Neuronal stem cell (in vitro differentiated cells): ENCODE results near the gene DSC2.

ENCODE experiments used
- DNase-seq: peaks from one replicate; pipeline ENCODE4 v3.0.0-alpha.2; 2013; ENCODE audit warnings: low spot score
- H2AFZ ChIP-seq: one replicate; pipeline ENCODE4 v1.6.1; 2013; ENCODE audit warnings: mild to moderate bottlenecking, low read length, inconsistent platforms
- H2AK5ac ChIP-seq: 2 replicates; pipeline ENCODE4 v1.6.1; 2013; ENCODE audit warnings: low read depth, mild to moderate bottlenecking, inconsistent platforms, low read length, moderate library complexity, mixed read lengths
- H2BK120ac ChIP-seq: 2 replicates; pipeline ENCODE4 v1.6.1; 2013; ENCODE audit warnings: low read depth, mild to moderate bottlenecking, inconsistent platforms, low read length, moderate library complexity, mixed read lengths
- H2BK12ac ChIP-seq: one replicate; pipeline ENCODE4 v1.6.1; 2013; ENCODE audit warnings: low read length, inconsistent platforms
- H2BK15ac ChIP-seq: 2 replicates; pipeline ENCODE4 v1.6.1; 2013; ENCODE audit warnings: mild to moderate bottlenecking, low read length, inconsistent platforms, mixed read lengths
- H2BK5ac ChIP-seq: one replicate; pipeline ENCODE4 v1.6.1; 2013; ENCODE audit warnings: inconsistent platforms, mild to moderate bottlenecking, low read length, moderate library complexity
- H3K14ac ChIP-seq: one replicate; pipeline ENCODE4 v1.6.1; 2013; ENCODE audit warnings: low read length, inconsistent platforms
- H3K18ac ChIP-seq: 2 replicates; pipeline ENCODE4 v1.6.1; 2013; ENCODE audit warnings: low read length, inconsistent platforms
- H3K23ac ChIP-seq: 2 replicates; pipeline ENCODE4 v1.6.1; 2013; ENCODE audit warnings: low read depth, mild to moderate bottlenecking, mixed read lengths, low read length, inconsistent platforms; ENCODE audit not compliant: poor library complexity
- H3K27ac ChIP-seq: replicated peaks from 3 replicates; pipeline ENCODE4 v1.5.1; 2013; ENCODE audit warnings: low read length, inconsistent platforms
- H3K27me3 ChIP-seq, 3 experiments: 2 replicates each; pipeline ENCODE4 v1.6.1; 2013; ENCODE audit warnings: low read length in 3 of 3, mild to moderate bottlenecking in 2 of 3, inconsistent platforms in 1 of 3, low read depth in 1 of 3, mixed read lengths in 1 of 3, moderate library complexity in 1 of 3; ENCODE audit not compliant: control insufficient read depth in 3 of 3, insufficient read depth in 3 of 3
- H3K36me3 ChIP-seq, 2 donors: replicated peaks in 1 of 2; 2 replicates each; pipeline ENCODE4 v1.6.1; 2013; ENCODE audit warnings: low read length in 2 of 2; ENCODE audit not compliant: control insufficient read depth in 2 of 2, insufficient read depth in 2 of 2
- H3K4ac ChIP-seq: 2 replicates; pipeline ENCODE4 v1.6.1; 2013; ENCODE audit warnings: inconsistent platforms, mild to moderate bottlenecking, low read length, moderate library complexity
- H3K4me1 ChIP-seq, 2 donors: 1 replicate in 1 of 2; 2 replicates in 1 of 2; pipeline ENCODE4 v1.6.1; 2013; ENCODE audit warnings: low read length in 2 of 2, low read depth in 1 of 2; ENCODE audit not compliant: control insufficient read depth in 2 of 2, insufficient read depth in 1 of 2
- H3K4me2 ChIP-seq: one replicate; pipeline ENCODE4 v1.6.1; 2013; ENCODE audit warnings: mild to moderate bottlenecking, low read length, inconsistent platforms; ENCODE audit not compliant: insufficient read depth, poor library complexity, severe bottlenecking
- H3K4me3 ChIP-seq, 2 donors: 2 replicates each; pipeline ENCODE4 v1.5.1; 2013; ENCODE audit warnings: low read length in 2 of 2, mild to moderate bottlenecking in 2 of 2, inconsistent platforms in 1 of 2, moderate library complexity in 1 of 2
- H3K79me1 ChIP-seq: one replicate; pipeline ENCODE4 v1.6.1; 2013; ENCODE audit warnings: low read depth, mild to moderate bottlenecking, inconsistent platforms, low read length, moderate library complexity
- H3K9ac ChIP-seq: one replicate; pipeline ENCODE4 v1.6.1; 2013; ENCODE audit warnings: mild to moderate bottlenecking, low read depth, low read length, inconsistent platforms; ENCODE audit not compliant: poor library complexity
- H3K9me3 ChIP-seq, 2 donors: replicated peaks in 1 of 2; 2 replicates each; pipeline versions ENCODE3 to v1.6.1; 2013; ENCODE audit warnings: low read length in 2 of 2, mild to moderate bottlenecking in 2 of 2, inconsistent platforms in 1 of 2, low read depth in 1 of 2, mixed read lengths in 1 of 2, moderate library complexity in 1 of 2; ENCODE audit not compliant: control insufficient read depth in 2 of 2, insufficient read depth in 1 of 2
- H4K8ac ChIP-seq: one replicate; pipeline ENCODE4 v1.6.1; 2013; ENCODE audit warnings: low read depth, mild to moderate bottlenecking, inconsistent platforms, low read length, moderate library complexity
- H4K91ac ChIP-seq: one replicate; pipeline ENCODE4 v1.6.1; 2013; ENCODE audit warnings: low read length, low read depth, mild to moderate bottlenecking, inconsistent platforms; ENCODE audit not compliant: poor library complexity
- WGBS, 2 donors: extraction: QIAGEN DNeasy Blood & Tissue Kit; methylation state at CpG; one replicate each; pipeline ENCODE4 v1.1.7; 2013; ENCODE audit warnings: missing lambda C conversion rate in 2 of 2, mixed read lengths in 1 of 2; ENCODE audit not compliant: insufficient read length in 2 of 2, insufficient replicate concordance in 1 of 2; ENCODE audit errors: extremely low coverage in 2 of 2; 5-methylcytosine and 5-hydroxymethylcytosine counted together

Gene DSC2

DNA sequence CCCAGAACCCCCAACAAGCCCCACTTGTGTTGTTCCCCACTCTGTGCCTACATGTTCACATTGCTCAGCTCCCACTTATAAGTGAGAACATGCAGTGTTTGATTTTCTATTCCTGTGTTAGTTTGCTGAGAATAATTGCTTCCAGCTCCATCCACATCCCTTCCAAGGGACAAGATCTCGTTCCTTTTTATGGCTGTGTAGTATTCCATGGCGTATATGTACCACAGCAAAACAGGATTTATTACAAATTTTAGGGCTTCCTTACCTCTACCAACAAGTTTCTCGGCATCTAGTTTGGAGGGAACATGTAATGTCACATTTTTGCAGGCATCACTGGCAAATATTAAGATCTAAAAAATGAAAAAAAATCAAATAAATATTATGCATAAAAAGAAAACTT is 8.9 kb downstream of the DSC2 start:
- Histone ChIP-seq H2BK5ac (no peak overlapping the region), H3K14ac (no peak overlapping the region), H3K9ac (no peak overlapping the region), H3K36me3 (no peaks in the 10 kb centered on the region), H2BK120ac (no peak overlapping the region), H3K27me3 (no peaks in the 10 kb centered on the region), H2BK12ac (no peak overlapping the region), H2BK15ac (no peak overlapping the region), H3K79me1 (no peaks in the 10 kb centered on the region), H3K4me3 (no peak overlapping the region), H4K8ac (no peak overlapping the region), H3K4me2 (no peak overlapping the region), H3K23ac (no peak overlapping the region), H4K91ac (no peak overlapping the region), H3K4me1 (no peaks in the 10 kb centered on the region), H3K9me3 (peaks cover 1 to 3% of the 10 kb centered on the region in 2 donors), H2AFZ (no peak overlapping the region), H3K27ac (no peak overlapping the region), H3K18ac (no peak overlapping the region), H3K4ac (no peak overlapping the region), H2AK5ac (no peak overlapping the region)
- DNase-seq: no peak
- no CpG with 5 or more reads among the region's 3 CpGs for WGBS, 2 donors

DNA sequence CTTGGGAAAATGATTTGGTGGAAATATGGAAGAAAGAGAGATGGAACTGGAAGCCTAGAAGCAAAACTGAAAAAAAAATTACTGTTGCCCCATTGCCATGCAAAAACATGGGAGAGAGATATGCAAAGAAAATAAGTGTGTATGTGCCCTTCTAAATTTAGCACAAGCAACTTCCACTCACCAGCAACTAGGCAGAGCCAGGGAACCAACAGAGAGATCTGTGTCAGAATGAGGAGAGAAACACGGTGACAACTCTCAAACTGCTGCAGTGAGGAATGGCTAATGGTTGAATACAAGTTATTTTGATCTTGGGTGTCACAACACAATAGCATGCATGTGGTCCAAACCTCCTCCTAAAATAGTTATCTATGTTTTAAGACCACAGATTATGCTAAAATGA is 10.9 kb downstream of the DSC2 start:
- Histone ChIP-seq H2BK5ac (no peak overlapping the region), H2AK5ac (no peak overlapping the region), H3K23ac (no peak overlapping the region), H3K9ac (no peak overlapping the region), H3K4me3 (no peak overlapping the region), H2BK120ac (no peak overlapping the region), H3K14ac (no peak overlapping the region), H3K9me3 (peaks cover 1 to 3% of the 10 kb centered on the region in 2 donors), H2BK15ac (no peak overlapping the region), H3K4me2 (no peak overlapping the region), H3K4me1 (no peaks in the 10 kb centered on the region), H3K27ac (no peak overlapping the region), H2AFZ (no peak overlapping the region), H3K18ac (no peak overlapping the region), H3K4ac (no peak overlapping the region), H4K8ac (no peak overlapping the region), H3K27me3 (no peaks in the 10 kb centered on the region), H3K79me1 (no peaks in the 10 kb centered on the region), H2BK12ac (no peak overlapping the region), H3K36me3 (no peaks in the 10 kb centered on the region), H4K91ac (no peak overlapping the region)
- DNase-seq: no peak
- no CpG with 5 or more reads among the region's 1 CpG for WGBS, 2 donors

- Histone ChIP-seq H3K4me1 (no peaks in the 10 kb centered on the region), H3K18ac (no peak overlapping the region), H3K27me3 (no peaks in the 10 kb centered on the region), H2AK5ac (no peak overlapping the region), H3K9ac (no peak overlapping the region), H2BK15ac (no peak overlapping the region), H3K4ac (no peak overlapping the region), H3K9me3 (peaks cover 1 to 3% of the 10 kb centered on the region in 2 donors), H3K27ac (no peak overlapping the region), H2BK5ac (no peak overlapping the region), H2BK120ac (no peak overlapping the region), H4K8ac (no peak overlapping the region), H3K4me2 (no peak overlapping the region), H4K91ac (no peak overlapping the region), H2AFZ (no peak overlapping the region), H2BK12ac (no peak overlapping the region), H3K79me1 (no peaks in the 10 kb centered on the region), H3K4me3 (no peak overlapping the region), H3K36me3 (no peaks in the 10 kb centered on the region), H3K23ac (no peak overlapping the region), H3K14ac (no peak overlapping the region)
- no CpG with 5 or more reads among the region's 3 CpGs for WGBS, 2 donors
- DNase-seq: no peak
Measured at GRCh38 chr18:31088532-31088931, 13.7 kb downstream of the DSC2 start.

- no peak for DNase-seq
- Histone ChIP-seq H3K4ac (no peak overlapping the region), H3K4me3 (no peak overlapping the region), H4K8ac (no peak overlapping the region), H3K14ac (no peak overlapping the region), H2BK120ac (no peak overlapping the region), H2BK15ac (no peak overlapping the region), H3K9ac (no peak overlapping the region), H3K36me3 (peaks cover 0 to 3% of the 10 kb centered on the region in 2 donors), H3K27ac (no peak overlapping the region), H3K18ac (no peak overlapping the region), H3K4me1 (no peaks in the 10 kb centered on the region), H4K91ac (no peak overlapping the region), H2AFZ (no peak overlapping the region), H2BK12ac (no peak overlapping the region), H3K4me2 (no peak overlapping the region), H3K27me3 (no peaks in the 10 kb centered on the region), H3K9me3 (no peaks in the 10 kb centered on the region), H3K79me1 (no peaks in the 10 kb centered on the region), H3K23ac (no peak overlapping the region), H2BK5ac (no peak overlapping the region), H2AK5ac (no peak overlapping the region)
- WGBS, 2 donors: no CpG with 5 or more reads among the region's 3 CpGs
Measured at GRCh38 chr18:31079973-31080372, 22.2 kb downstream of the DSC2 start.
